ENCODE measurements around the gene TIGD3. TPM values are rescaled to one million over a fixed set of nuclear protein-coding genes. Genes with fewer than 3 reads are reported as not detected.

Gene TIGD3
- total RNA-seq, 1 donor from 2014 or later, result not detected

- no peak for DNase-seq (ENCODE audit: low spot score)
Measured at GRCh38 chr11:65389294-65389980, 34.9 kb downstream of the TIGD3 start.

GRCh38 chr11:65390099-65390941 lies 35.8 kb downstream of the TIGD3 start:
- no peak for DNase-seq (ENCODE audit: low spot score)

GRCh38 chr11:65390996-65391395 lies 36.4 kb downstream of the TIGD3 start:
- no peak for DNase-seq (ENCODE audit: low spot score)

GRCh38 chr11:65392186-65392829 lies 37.8 kb downstream of the TIGD3 start:
- no peak for DNase-seq (ENCODE audit: low spot score)

- DNase-seq (ENCODE audit: low spot score), result no peak
Measured at GRCh38 chr11:65392899-65393298, 38.3 kb downstream of the TIGD3 start.

GRCh38 chr11:65393513-65394079 lies 39.0 kb downstream of the TIGD3 start:
- no peak for DNase-seq (ENCODE audit: low spot score)

- DNase-seq (ENCODE audit: low spot score), result no peak
Measured at GRCh38 chr11:65394125-65394536, 39.6 kb downstream of the TIGD3 start.

- no peak for DNase-seq (ENCODE audit: low spot score)
Measured at GRCh38 chr11:65395961-65396530, 41.5 kb downstream of the TIGD3 start.

GRCh38 chr11:65396769-65397745 lies 42.5 kb downstream of the TIGD3 start:
- no peak for DNase-seq (ENCODE audit: low spot score)

- no peak for DNase-seq (ENCODE audit: low spot score)
Measured at GRCh38 chr11:65398362-65398910, 43.9 kb downstream of the TIGD3 start.

- no peak for DNase-seq (ENCODE audit: low spot score)
Measured at GRCh38 chr11:65399249-65399648, 44.7 kb downstream of the TIGD3 start.

GRCh38 chr11:65399845-65400244 lies 45.3 kb downstream of the TIGD3 start:
- no peak for DNase-seq (ENCODE audit: low spot score)

- DNase-seq (ENCODE audit: low spot score), result no peak
Measured at GRCh38 chr11:65400307-65401072, 45.9 kb downstream of the TIGD3 start.

GRCh38 chr11:65401073-65401802 lies 46.7 kb downstream of the TIGD3 start:
- DNase-seq (ENCODE audit: low spot score), result no peak

- DNase-seq (ENCODE audit: low spot score), result no peak
Measured at GRCh38 chr11:65401803-65402248, 47.3 kb downstream of the TIGD3 start.

- no peak for DNase-seq (ENCODE audit: low spot score)
Measured at GRCh38 chr11:65402790-65403189, 48.2 kb downstream of the TIGD3 start.

GRCh38 chr11:65403607-65404121 lies 49.1 kb downstream of the TIGD3 start:
- DNase-seq (ENCODE audit: low spot score), result no peak

- DNase-seq (ENCODE audit: low spot score), result no peak
Measured at GRCh38 chr11:65404210-65404609, 49.7 kb downstream of the TIGD3 start.
